H1 (cell line): ENCODE data around the gene TRABD2B. TPM values are rescaled to one million over a fixed set of nuclear protein-coding genes. Genes with fewer than 3 reads are reported as not detected.

Experiments used
- CTCF ChIA-PET: fragments of 300-600 bp; sonication (Branson Sonifier 250); formaldehyde crosslinking; loops from one replicate; lab custom pipeline; 2021; ENCODE audit not compliant: partially characterized antibody; lab: Charles Lee
- POLR2A ChIA-PET: fragments of 300-600 bp; sonication (Branson Sonifier 250); formaldehyde crosslinking; loops from one replicate; lab custom pipeline; 2021; ENCODE audit warnings: inconsistent platforms; ENCODE audit not compliant: partially characterized antibody; lab: Charles Lee
- DNase-seq, 2 experiments: peaks; one replicate each; pipeline versions ENCODE4 v3.0.0 to v3.0.0-alpha.2; 2010 to 2022; ENCODE audit warnings: low spot score in 2 of 2, low read depth in 1 of 2, mixed read lengths in 1 of 2
- FAIRE-seq: peaks from 2 replicates; lab custom pipeline; 2011; peaks lifted over from hg19 to GRCh38; lab: Jason Lieb, UNC
- H2AFZ ChIP-seq: 2 replicates; pipeline ENCODE4 v1.8.1; 2012; ENCODE audit warnings: low read length, inconsistent platforms
- H2AK5ac ChIP-seq: 2 replicates; pipeline ENCODE4 v1.6.1; 2013; ENCODE audit warnings: low read depth, low read length
- H2BK120ac ChIP-seq: replicated peaks from 2 replicates; pipeline ENCODE3; 2013; ENCODE audit warnings: low read depth, low read length, inconsistent platforms
- H2BK12ac ChIP-seq: 2 replicates; pipeline ENCODE4 v1.6.1; 2013; ENCODE audit warnings: low read depth, low read length
- H2BK15ac ChIP-seq: 2 replicates; pipeline ENCODE4 v1.6.1; 2013; ENCODE audit warnings: low read length
- H2BK20ac ChIP-seq: 2 replicates; pipeline ENCODE4 v1.6.1; 2013; ENCODE audit warnings: low read length
- H2BK5ac ChIP-seq: 2 replicates; pipeline ENCODE4 v1.6.1; 2013; ENCODE audit warnings: low read depth, low read length
- H3K14ac ChIP-seq: 2 replicates; pipeline ENCODE4 v1.6.1; 2013; ENCODE audit warnings: inconsistent platforms; ENCODE audit not compliant: insufficient read length
- H3K18ac ChIP-seq: 2 replicates; pipeline ENCODE4 v1.6.1; 2013; ENCODE audit warnings: low read length; ENCODE audit errors: extremely low read depth
- H3K23ac ChIP-seq: 2 replicates; pipeline ENCODE4 v1.6.1; 2013; ENCODE audit warnings: inconsistent platforms; ENCODE audit not compliant: insufficient read length
- H3K23me2 ChIP-seq: 2 replicates; pipeline ENCODE4 v1.6.1; 2013; ENCODE audit warnings: low read depth, low read length
- H3K27ac ChIP-seq: 2 replicates; pipeline ENCODE4 v1.6.1; 2011; ENCODE audit warnings: low read depth, low read length, inconsistent platforms
- H3K27me3 ChIP-seq, 4 experiments: replicated peaks in 1 of 4; 1 replicate in 1 of 4; 2 replicates in 3 of 4; pipeline versions ENCODE4 v1.6.1 to v1.8.1; 2011 to 2013; ENCODE audit warnings: low read length in 3 of 4, mild to moderate bottlenecking in 3 of 4, inconsistent platforms in 2 of 4, mixed read lengths in 2 of 4, moderate library complexity in 1 of 4; ENCODE audit not compliant: control insufficient read depth in 3 of 4, insufficient read depth in 3 of 4; ENCODE audit errors: extremely low read depth in 1 of 4
- H3K36me3 ChIP-seq, 4 experiments: 2 replicates each; pipeline versions ENCODE4 v1.6.1 to v1.8.1; 2011 to 2013; ENCODE audit warnings: mild to moderate bottlenecking in 4 of 4, low read length in 3 of 4, moderate library complexity in 2 of 4, control low read depth in 1 of 4, inconsistent platforms in 1 of 4; ENCODE audit not compliant: insufficient read depth in 4 of 4, control insufficient read depth in 2 of 4
- H3K4ac ChIP-seq: replicated peaks from 2 replicates; pipeline ENCODE3; 2013; ENCODE audit warnings: low read length, low read depth, mixed read lengths, inconsistent platforms; ENCODE audit not compliant: insufficient read length
- H3K4me1 ChIP-seq, 4 experiments: replicated peaks in 1 of 4; 1 replicate in 1 of 4; 2 replicates in 3 of 4; pipeline versions ENCODE4 v1.6.1 to v1.8.1; 2011 to 2013; ENCODE audit warnings: low read length in 3 of 4, inconsistent platforms in 2 of 4, mixed read lengths in 1 of 4; ENCODE audit not compliant: insufficient read depth in 4 of 4, control insufficient read depth in 3 of 4
- H3K4me2 ChIP-seq, 2 experiments: 2 replicates each; pipeline versions ENCODE4 v1.6.1 to v1.8.1; 2011 to 2013; ENCODE audit warnings: low read depth in 2 of 2, low read length in 2 of 2, control low read depth in 1 of 2, inconsistent platforms in 1 of 2, mild to moderate bottlenecking in 1 of 2; ENCODE audit not compliant: insufficient read depth in 1 of 2
- H3K4me3 ChIP-seq, 4 experiments: fragments of 200-600, 300-600 bp in 1 of 4; sonication (generic), shearing (Covaris generic), sonication (Bioruptor Twin) in 1 of 4; 2 replicates each; pipeline versions ENCODE4 v1.5.1 to v1.8.1; 2011 to 2016; ENCODE audit warnings: low read length in 4 of 4, low read depth in 3 of 4, control low read depth in 2 of 4, inconsistent platforms in 2 of 4, mild to moderate bottlenecking in 2 of 4, mixed read lengths in 1 of 4, moderate library complexity in 1 of 4; ENCODE audit not compliant: insufficient read depth in 2 of 4; ENCODE audit errors: extremely low read depth in 1 of 4
- H3K56ac ChIP-seq: replicated peaks from 2 replicates; pipeline ENCODE3; 2013; ENCODE audit warnings: low read depth, mild to moderate bottlenecking, mixed read lengths, low read length, inconsistent platforms; ENCODE audit not compliant: insufficient read length
- H3K79me1 ChIP-seq: 2 replicates; pipeline ENCODE4 v1.6.1; 2013; ENCODE audit warnings: low read depth, low read length, control low read depth
- H3K79me2 ChIP-seq, 2 experiments: 2 replicates each; pipeline versions ENCODE4 v1.6.1 to v1.8.1; 2012 to 2013; ENCODE audit warnings: low read length in 2 of 2, mild to moderate bottlenecking in 2 of 2, inconsistent platforms in 1 of 2; ENCODE audit not compliant: insufficient read depth in 2 of 2, control insufficient read depth in 1 of 2
- H3K9ac ChIP-seq, 4 experiments: replicated peaks in 1 of 4; 1 replicate in 1 of 4; 2 replicates in 3 of 4; pipeline versions ENCODE4 v1.6.1 to v1.8.1; 2011 to 2013; ENCODE audit warnings: low read depth in 3 of 4, low read length in 3 of 4, control low read depth in 2 of 4, mild to moderate bottlenecking in 2 of 4, moderate library complexity in 2 of 4, inconsistent platforms in 1 of 4; ENCODE audit errors: extremely low read depth in 1 of 4
- H3K9me3 ChIP-seq, 2 experiments: 2 replicates each; pipeline versions ENCODE4 v1.6.1 to v1.8.1; 2012 to 2013; ENCODE audit warnings: mild to moderate bottlenecking in 2 of 2, moderate library complexity in 2 of 2, control low read depth in 1 of 2, inconsistent platforms in 1 of 2, low read depth in 1 of 2, low read length in 1 of 2, mixed read lengths in 1 of 2; ENCODE audit not compliant: insufficient read depth in 2 of 2
- H4K20me1 ChIP-seq, 2 experiments: replicated peaks in 1 of 2; 2 replicates each; pipeline versions ENCODE3 to v1.8.1; 2011 to 2013; ENCODE audit warnings: inconsistent platforms in 2 of 2, low read length in 2 of 2, mild to moderate bottlenecking in 1 of 2; ENCODE audit not compliant: insufficient read depth in 2 of 2, control insufficient read depth in 1 of 2
- H4K5ac ChIP-seq: 2 replicates; pipeline ENCODE4 v1.6.1; 2013; ENCODE audit warnings: low read length, low read depth, mixed read lengths, inconsistent platforms; ENCODE audit not compliant: insufficient read length
- H4K8ac ChIP-seq: 2 replicates; pipeline ENCODE4 v1.8.0; 2013; ENCODE audit warnings: mild to moderate bottlenecking, moderate library complexity, low read length, inconsistent platforms; ENCODE audit not compliant: insufficient read depth; ENCODE audit errors: extremely low read depth
- H4K91ac ChIP-seq: replicated peaks from 2 replicates; pipeline ENCODE3; 2013; ENCODE audit warnings: low read length, mixed read lengths, inconsistent platforms; ENCODE audit not compliant: insufficient read length
- BCL11A ChIP-seq, 2 experiments: IDR thresholded peaks; one replicate each; pipeline ENCODE4 v1.6.1; 2011; ENCODE audit warnings: low read depth in 2 of 2, low read length in 2 of 2, mild to moderate bottlenecking in 2 of 2
- CHD1 ChIP-seq: IDR thresholded peaks from 2 replicates; pipeline ENCODE4 v1.6.1; 2012; ENCODE audit warnings: low read depth, low read length, improper control_type of control experiment
- EZH2 ChIP-seq: fragments of 200-600 bp; sonication (generic); IDR thresholded peaks from 2 replicates; pipeline ENCODE4 v1.7.1; 2012; ENCODE audit warnings: low read depth, mild to moderate bottlenecking, moderate library complexity, low read length, inconsistent platforms; ENCODE audit not compliant: severe bottlenecking
- NANOG ChIP-seq: IDR thresholded peaks from 2 replicates; pipeline ENCODE4 v1.6.1; 2011; ENCODE audit warnings: low read length, low read depth, mild to moderate bottlenecking, inconsistent platforms; ENCODE audit not compliant: insufficient read depth, poor library complexity, severe bottlenecking
- NRF1 ChIP-seq: IDR thresholded peaks from 2 replicates; pipeline ENCODE4 v1.6.1; 2011; ENCODE audit warnings: mild to moderate bottlenecking, low read depth, low read length, improper control_type of control experiment
- POLR2AphosphoS5 ChIP-seq: IDR thresholded peaks from 2 replicates; pipeline ENCODE4 v1.6.1; 2011; ENCODE audit warnings: low read depth, low read length
- RAD21 ChIP-seq, 2 experiments: IDR thresholded peaks in 1 of 2; conservative IDR thresholded peaks in 1 of 2; 2 replicates each; pipeline ENCODE4 v1.6.1; 2011; ENCODE audit warnings: low read depth in 2 of 2, low read length in 2 of 2, improper control_type of control experiment in 1 of 2, inconsistent platforms in 1 of 2, mild to moderate bottlenecking in 1 of 2, moderate library complexity in 1 of 2
- TCF12 ChIP-seq: IDR thresholded peaks from 2 replicates; pipeline ENCODE4 v1.6.1; 2011; ENCODE audit warnings: low read depth, mild to moderate bottlenecking, low read length
- TEAD4 ChIP-seq: IDR thresholded peaks from 2 replicates; pipeline ENCODE4 v1.6.1; 2012; ENCODE audit warnings: low read depth, low read length, inconsistent platforms, mixed read lengths
- ZNF274 ChIP-seq: IDR thresholded peaks from 2 replicates; pipeline ENCODE4 v1.7.0; 2012; ENCODE audit warnings: low read length, borderline replicate concordance; ENCODE audit errors: extremely low read depth
- WGBS, 2 experiments: shearing (Covaris generic) in 1 of 2; methylation state at CpG; one replicate each; pipeline versions ENCODE4 v1.1.6 to v1.1.7; 2013 to 2015; ENCODE audit warnings: low lambda C conversion rate in 2 of 2, mixed read lengths in 2 of 2, inconsistent platforms in 1 of 2, low coverage in 1 of 2, missing lambda C conversion rate in 1 of 2; ENCODE audit not compliant: insufficient replicate concordance in 2 of 2, insufficient coverage in 1 of 2, insufficient read length in 1 of 2; ENCODE audit errors: extremely low coverage in 1 of 2, missing lambda C conversion rate in 1 of 2; 5-methylcytosine and 5-hydroxymethylcytosine counted together
- polyA plus RNA-seq, 7 experiments: library from polyadenylated mRNA; depleted of rRNA in 3 of 7; stranded (reverse) in 5 of 7; unstranded in 2 of 7; fragments of >200 nt in 5 of 7; fragments of 200-250 nt in 2 of 7; gene quantifications; 1 replicate in 5 of 7; 2 replicates in 1 of 7; 4 replicates in 1 of 7; pipeline versions ENCODE4 v1.2.1 to v1.2.3, GENCODE V29; 2011 to 2013; ENCODE audit warnings: missing spikeins in 2 of 7, mixed read lengths in 2 of 7
- total RNA-seq: library from RNA; stranded (reverse); fragmentation: NEBNext Ultra II Directional; extraction: Animal tissue kit (Norgen Biotek cat#: 25700); gene quantifications from 2 replicates; pipeline ENCODE4 v1.2.1, GENCODE V29; 2021

The TRABD2B gene
- total and polyA plus RNA-seq, 2 of the 8 experiments (the other 6 are each of a cell fraction or from before 2014, with no cell fraction given): 0.95 to 3.4 TPM

- H2AFZ ChIP-seq: no peak overlapping the region
- no peak overlapping the region for H3K4me2 ChIP-seq
- no peak overlapping the region for H3K23ac ChIP-seq
- H3K9ac ChIP-seq: no peak overlapping the region; a peak in 1 of 7 replicates
- H2BK120ac ChIP-seq: no peak overlapping the region
- no peak overlapping the region for H4K5ac ChIP-seq
- H3K4ac ChIP-seq: no peak overlapping the region
- no peak overlapping the region for H2BK12ac ChIP-seq
- no peak overlapping the region for H3K4me3 ChIP-seq
- 87% methylated on average over 7 of the region's 7 CpGs; no CpG with 5 or more reads in 1 of the 2 experiments for WGBS, 2 experiments
- H3K18ac ChIP-seq: no peak overlapping the region
- H2BK5ac ChIP-seq: no peak overlapping the region
- ChIA-PET CTCF (interaction anchor here (0.7 to 6.3 kb wide), 10 partner anchors 7 to 349 kb away, joined by 3 to 68 read pairs (median 6); no protein-coding TSS in a partner anchor), POLR2A (interaction anchor here (1.1 kb wide), 1 partner anchor 269 kb away, joined by 3 read pairs; no protein-coding TSS in a partner anchor)
- H4K91ac ChIP-seq: no peak overlapping the region
- no peak overlapping the region for H2BK15ac ChIP-seq
- no peak overlapping the region for H3K56ac ChIP-seq
- no peak overlapping the region for H3K27ac ChIP-seq
- H3K36me3 ChIP-seq: no peaks in the 10 kb centered on the region
- H3K4me1 ChIP-seq: no peaks in the 10 kb centered on the region
- no peaks in the 10 kb centered on the region for H3K9me3 ChIP-seq
- no peaks in the 10 kb centered on the region for H3K23me2 ChIP-seq
- H2BK20ac ChIP-seq: no peak overlapping the region
- peaks cover 0 to 2% (median 0%) of the 10 kb centered on the region in 4 experiments; a peak in 1 of 7 replicates for H3K27me3 ChIP-seq
- H3K14ac ChIP-seq: no peak overlapping the region
- no peaks in the 10 kb centered on the region for H3K79me1 ChIP-seq
- DNase-seq (no peak), FAIRE-seq (no peak)
- H3K79me2 ChIP-seq: no peaks in the 10 kb centered on the region
- H2AK5ac ChIP-seq: no peak overlapping the region
- H4K8ac ChIP-seq: no peak overlapping the region
- H4K20me1 ChIP-seq: no peaks in the 10 kb centered on the region
- TF ChIP-seq POLR2AphosphoS5 (no peak), ZNF274 (no peak), NANOG (no peak), CHD1 (no peak), BCL11A (IDR thresholded peaks at IDR 0.05; ENCODE audit: low read depth in 2 of 2, low read length in 2 of 2) (no peak), TCF12 (no peak), EZH2 (no peak), RAD21 (IDR thresholded peaks at IDR 0.05 in 1 of 2, conservative IDR thresholded peaks at IDR 0.05 in 1 of 2; ENCODE audit: low read depth in 2 of 2, low read length in 2 of 2) (no peak), NRF1 (no peak), TEAD4 (no peak)
These were observed 239.8 kb downstream of the TRABD2B start for GRCh38 chr1:47757226-47757975.
